Epithelial cell of esophagus (primary cell): ENCODE results near the gene ENTHD1.
"Not testable (repeated sequence)": the region's sequence is repeated elsewhere in the genome, so short reads cannot be mapped to it uniquely, and the experiment has no call there.

Experiments
- DNase-seq: peaks from one replicate; pipeline ENCODE4 v3.0.0; 2010; ENCODE audit warnings: low read depth
- H3K4me3 ChIP-seq: 2 replicates; pipeline ENCODE4 v1.5.1; 2011; ENCODE audit warnings: mild to moderate bottlenecking, low read length, control low read depth
- TF ChIP-seq, protein P1 (sequence below): IDR thresholded peaks from 2 replicates; pipeline ENCODE4 v1.5.1; 2011; ENCODE audit warnings: low read depth, mild to moderate bottlenecking, low read length, control low read depth, inconsistent platforms; ENCODE audit not compliant: insufficient read depth; ENCODE audit errors: missing control alignments

The ENTHD1 gene

DNA sequence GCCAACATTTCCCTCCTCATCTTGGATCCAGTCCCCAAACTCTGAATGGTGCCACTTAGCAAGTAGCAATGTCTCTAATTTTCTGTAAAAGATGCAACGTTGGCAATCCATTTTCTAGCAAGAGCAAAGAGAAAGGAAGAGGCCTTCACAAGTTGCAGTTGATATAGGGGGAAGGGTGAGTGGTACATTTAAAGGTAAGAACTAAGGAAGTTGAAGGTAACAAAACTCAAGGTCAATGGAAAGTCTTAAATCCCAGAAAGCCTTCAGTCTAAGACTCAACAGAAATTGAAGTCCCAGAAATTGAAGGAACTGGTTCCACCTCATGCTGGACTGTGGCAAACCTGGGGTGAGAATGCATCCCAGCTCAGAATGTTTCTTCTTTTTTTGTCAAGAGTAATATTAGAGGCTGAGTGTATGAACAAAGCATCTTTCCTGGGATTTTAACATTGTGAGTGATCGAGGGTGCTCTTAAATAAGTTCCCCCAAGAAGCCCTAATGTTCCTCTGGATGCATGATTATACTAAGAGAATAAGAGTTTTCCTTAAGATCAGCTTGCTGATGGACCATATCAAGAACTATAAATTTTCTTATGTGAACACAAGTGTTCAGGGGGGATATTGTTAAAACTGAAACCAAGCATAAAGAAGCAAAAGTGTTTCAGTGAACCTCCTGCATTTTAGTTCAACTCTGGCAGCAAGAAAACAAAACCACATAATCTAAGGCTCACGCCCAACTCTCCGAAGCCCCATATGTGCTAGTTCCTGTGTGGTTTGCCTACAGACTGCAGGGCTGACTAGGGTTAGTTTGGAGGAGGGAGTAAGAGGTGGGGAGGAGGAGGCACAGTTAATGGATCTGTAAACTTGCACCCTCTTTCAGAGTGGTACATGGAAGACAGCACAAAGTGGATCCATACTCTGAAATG lies 7.0 kb upstream of the ENTHD1 start, which contains the start of gene GRAP2:
GRAP2 (plus strand) TSS at position 779 of the 922 bp plus-strand sequence. CDS start 46,023 bp downstream, outside the sequence.
- TF ChIP-seq, protein P1, sequence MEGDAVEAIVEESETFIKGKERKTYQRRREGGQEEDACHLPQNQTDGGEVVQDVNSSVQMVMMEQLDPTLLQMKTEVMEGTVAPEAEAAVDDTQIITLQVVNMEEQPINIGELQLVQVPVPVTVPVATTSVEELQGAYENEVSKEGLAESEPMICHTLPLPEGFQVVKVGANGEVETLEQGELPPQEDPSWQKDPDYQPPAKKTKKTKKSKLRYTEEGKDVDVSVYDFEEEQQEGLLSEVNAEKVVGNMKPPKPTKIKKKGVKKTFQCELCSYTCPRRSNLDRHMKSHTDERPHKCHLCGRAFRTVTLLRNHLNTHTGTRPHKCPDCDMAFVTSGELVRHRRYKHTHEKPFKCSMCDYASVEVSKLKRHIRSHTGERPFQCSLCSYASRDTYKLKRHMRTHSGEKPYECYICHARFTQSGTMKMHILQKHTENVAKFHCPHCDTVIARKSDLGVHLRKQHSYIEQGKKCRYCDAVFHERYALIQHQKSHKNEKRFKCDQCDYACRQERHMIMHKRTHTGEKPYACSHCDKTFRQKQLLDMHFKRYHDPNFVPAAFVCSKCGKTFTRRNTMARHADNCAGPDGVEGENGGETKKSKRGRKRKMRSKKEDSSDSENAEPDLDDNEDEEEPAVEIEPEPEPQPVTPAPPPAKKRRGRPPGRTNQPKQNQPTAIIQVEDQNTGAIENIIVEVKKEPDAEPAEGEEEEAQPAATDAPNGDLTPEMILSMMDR = no peak
- no peak within 1 kb of the TSS for H3K4me3 ChIP-seq
- DNase-seq = no peak

DNA sequence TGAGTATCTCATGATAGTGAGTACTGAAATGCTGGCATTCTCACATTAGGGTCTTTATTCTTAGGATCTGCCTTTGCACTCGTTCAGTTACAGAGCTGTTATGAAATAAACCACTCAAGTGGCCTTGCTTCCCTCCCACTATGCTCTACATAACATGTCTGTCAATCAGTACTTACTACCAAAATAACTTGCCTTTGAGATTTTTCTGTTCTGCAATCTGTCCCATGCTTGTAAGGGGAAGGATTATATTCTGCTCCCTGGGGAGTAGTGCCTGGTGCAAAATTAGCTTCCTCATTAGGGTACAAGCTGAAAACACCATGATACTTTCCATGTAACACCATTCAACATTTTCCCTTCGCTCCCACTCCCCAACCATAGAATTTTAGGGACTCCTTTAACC lies 5.4 kb upstream of the ENTHD1 start:
- H3K4me3 ChIP-seq = no peak overlapping the region
- DNase-seq = no peak
- TF ChIP-seq, protein P1 = no peak

DNA sequence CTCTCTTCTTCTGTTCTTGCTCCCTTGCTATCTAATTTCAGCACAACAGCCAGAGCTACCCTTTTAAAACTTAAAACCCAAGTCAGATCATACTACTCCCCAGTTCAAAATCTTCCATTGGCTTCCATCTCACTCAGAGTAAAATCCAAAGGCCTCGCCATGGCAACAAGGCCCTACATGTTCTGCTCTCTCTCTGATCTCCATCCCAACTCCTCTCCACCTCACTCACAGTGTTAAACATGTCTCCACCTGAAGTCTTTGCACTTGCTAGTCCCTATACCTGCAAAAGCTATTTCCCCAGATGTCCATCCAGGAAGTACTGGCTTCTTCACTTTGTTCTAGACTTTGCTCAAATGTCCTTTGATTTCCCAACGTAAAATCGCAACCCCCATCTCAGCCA lies 4.3 kb upstream of the ENTHD1 start:
- no peak for DNase-seq
- no peak overlapping the region for H3K4me3 ChIP-seq
- TF ChIP-seq, protein P1 = no peak

DNA sequence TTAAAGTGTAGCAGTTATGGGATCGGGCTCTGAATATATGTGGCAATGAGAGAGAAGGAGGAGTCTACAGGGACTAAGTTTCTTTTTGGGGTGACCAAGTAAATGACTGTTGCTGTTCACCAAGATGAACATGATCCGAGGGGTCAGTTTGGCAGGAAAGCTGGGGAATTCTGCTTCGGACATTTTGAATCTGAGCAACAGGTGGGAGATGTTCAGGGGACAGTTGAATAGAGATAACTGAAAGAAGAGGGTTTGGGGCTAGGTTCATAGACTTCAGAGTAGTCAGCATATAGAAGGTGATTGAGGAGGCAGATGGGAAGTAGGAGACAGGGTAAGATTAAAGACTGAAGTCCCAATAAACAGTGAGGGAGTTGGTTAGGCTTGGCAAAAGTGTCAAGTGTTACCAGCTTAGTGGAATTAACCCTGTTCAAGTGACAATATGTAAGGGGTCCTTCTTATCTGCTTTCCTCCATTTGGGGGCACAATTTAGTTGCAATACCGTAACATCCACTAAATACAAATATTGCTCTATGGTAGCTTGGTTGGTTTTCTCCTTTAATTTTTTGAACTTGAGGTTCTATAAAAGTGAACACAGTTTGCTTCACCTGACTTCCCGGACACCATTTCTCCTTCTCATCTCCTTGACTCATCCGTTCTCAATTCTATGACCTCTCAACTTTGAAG lies 2.9 kb upstream of the ENTHD1 start:
- no peak overlapping the region for H3K4me3 ChIP-seq
- TF ChIP-seq, protein P1 = no peak
- DNase-seq = no peak

DNA sequence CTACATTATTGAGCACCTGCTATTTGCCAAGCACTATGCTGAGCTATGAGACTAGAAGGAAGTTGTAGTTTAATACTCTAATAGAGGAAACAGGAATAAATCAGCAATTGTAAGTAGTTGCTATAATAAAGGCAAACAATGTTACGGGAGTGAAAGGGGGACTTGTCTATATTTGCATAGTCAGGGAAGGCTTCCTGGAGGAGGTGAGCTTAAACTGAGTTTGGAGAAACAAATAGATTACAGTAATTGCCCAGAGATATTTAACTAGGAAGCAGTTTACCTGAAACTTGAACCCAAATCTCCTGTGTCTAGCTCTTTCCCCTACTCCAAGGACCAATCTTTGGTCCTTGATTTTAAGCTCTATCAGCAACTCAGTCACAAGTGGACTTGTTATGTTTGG lies 2.1 kb upstream of the ENTHD1 start:
- TF ChIP-seq, protein P1 = no peak
- no peak overlapping the region for H3K4me3 ChIP-seq
- DNase-seq = no peak

DNA sequence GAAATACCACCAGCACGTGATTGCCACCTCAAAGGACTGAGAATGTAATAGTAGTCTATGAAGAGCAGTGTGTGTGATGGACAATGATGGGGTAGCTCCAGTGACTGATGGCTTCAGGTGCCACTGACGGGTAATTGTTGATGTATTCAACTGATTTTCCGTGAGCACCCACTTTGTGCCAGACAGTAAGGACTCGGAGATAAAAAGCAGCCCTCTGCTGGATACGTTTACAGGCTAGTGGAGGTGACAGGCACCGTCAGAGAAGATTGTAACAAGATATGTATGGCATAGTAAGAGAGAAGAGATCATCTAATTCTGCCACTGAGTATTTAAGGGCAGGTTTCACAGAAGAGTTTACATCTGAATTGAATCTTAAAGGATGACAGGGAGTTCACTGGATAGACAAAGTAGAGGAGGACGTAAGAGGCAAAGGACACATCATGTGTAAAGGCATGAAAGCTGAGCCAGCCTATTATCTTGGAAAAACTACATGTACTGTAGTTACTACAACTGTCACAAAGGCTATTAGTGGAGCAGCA lies 1.1 kb upstream of the ENTHD1 start:
- H3K4me3 ChIP-seq = no peak overlapping the region
- no peak for DNase-seq
- TF ChIP-seq, protein P1 = no peak

DNA sequence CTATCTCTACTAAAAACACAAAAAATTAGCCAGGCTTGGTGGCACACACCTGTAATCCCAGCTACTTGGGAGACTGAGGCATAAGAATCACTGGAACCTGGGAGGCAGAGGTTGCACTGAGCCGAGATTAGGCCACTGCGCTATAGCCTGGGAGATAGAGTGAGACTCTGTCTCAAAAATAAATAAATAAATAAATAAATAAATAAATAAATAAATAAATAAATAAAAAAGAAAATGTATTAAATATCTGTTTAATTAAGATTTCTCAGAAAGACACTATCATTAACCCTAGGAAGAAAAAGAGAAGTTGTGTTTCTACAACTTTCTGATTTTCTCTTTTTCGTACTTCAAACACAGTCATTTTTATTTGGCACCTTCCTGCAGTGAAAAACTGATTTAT lies 3.6 kb downstream of the ENTHD1 start:
- DNase-seq, H3K4me3 ChIP-seq: not testable (repeated sequence)
